Measurements from ENCODE around the gene CCNO.

- no peak for TF ChIP-seq POLR2A (IDR thresholded peaks at IDR 0.05)
- TF ChIP-seq CTCF (IDR thresholded peaks at IDR 0.05): no peak
Measured at GRCh38 chr5:55205001-55205400, 28.4 kb downstream of the CCNO start.
